GM20431 (cell line): ENCODE results near the gene PCDHB1.

Experiments used
- in situ Hi-C: fragments of 300-500 bp; cut with MseI, MboI; formaldehyde crosslinking; loops from one replicate; pipeline ENCODE4 v1.15.0; 2020; ENCODE audit warnings: low sequenced_read_pairs; ENCODE audit not compliant: unreplicated experiment

PCDHB1 gene

GRCh38 chr5:141050622-141051520, at the start of gene PCDHB1:
PCDHB1 (plus strand) TSS chr5:141051374; CDS start chr5:141051471, 97 bp downstream.
- in situ Hi-C loops, result no loop called here

- in situ Hi-C loops, result no loop called here
Measured at GRCh38 chr5:141001446-141001843, 49.7 kb upstream of the PCDHB1 start.

- in situ Hi-C loops, result no loop called here
Measured at GRCh38 chr5:141001844-141002604, 49.1 kb upstream of the PCDHB1 start.

- in situ Hi-C loops, result no loop called here
Measured at GRCh38 chr5:141002605-141002965, 48.6 kb upstream of the PCDHB1 start.

GRCh38 chr5:141003031-141003430, 48.1 kb upstream of the PCDHB1 start:
- in situ Hi-C loops, result no loop called here

- in situ Hi-C loops, result no loop called here
Measured at GRCh38 chr5:141003791-141004611, 47.2 kb upstream of the PCDHB1 start.

GRCh38 chr5:141007791-141008190, 43.4 kb upstream of the PCDHB1 start:
- in situ Hi-C loops, result no loop called here

GRCh38 chr5:141010047-141010793, 41.0 kb upstream of the PCDHB1 start:
- in situ Hi-C loops, result no loop called here

GRCh38 chr5:141017943-141018342, 33.2 kb upstream of the PCDHB1 start:
- in situ Hi-C loops, result no loop called here

GRCh38 chr5:141022384-141022783, 28.8 kb upstream of the PCDHB1 start:
- in situ Hi-C loops, result no loop called here

GRCh38 chr5:141031006-141031405, 20.2 kb upstream of the PCDHB1 start:
- in situ Hi-C loops, result no loop called here

GRCh38 chr5:141032626-141033025, 18.5 kb upstream of the PCDHB1 start:
- in situ Hi-C loops, result no loop called here

- in situ Hi-C loops, result no loop called here
Measured at GRCh38 chr5:141039061-141039460, 12.1 kb upstream of the PCDHB1 start.

GRCh38 chr5:141039517-141039916, 11.7 kb upstream of the PCDHB1 start:
- in situ Hi-C loops, result no loop called here

GRCh38 chr5:141040093-141040770, 10.9 kb upstream of the PCDHB1 start:
- in situ Hi-C loops, result no loop called here

GRCh38 chr5:141040771-141041426, 10.3 kb upstream of the PCDHB1 start:
- in situ Hi-C loops, result no loop called here

GRCh38 chr5:141041427-141041785, 9.8 kb upstream of the PCDHB1 start:
- in situ Hi-C loops, result no loop called here

GRCh38 chr5:141042555-141042954, 8.6 kb upstream of the PCDHB1 start:
- in situ Hi-C loops, result no loop called here

GRCh38 chr5:141051521-141051866, 320 bp downstream of the PCDHB1 start:
- in situ Hi-C loops, result no loop called here
